K562 (cell line): ENCODE data around the gene DNASE2B. TPM values are rescaled to one million over a fixed set of nuclear protein-coding genes. Genes with fewer than 3 reads are reported as not detected.

Experiments
- CC2D1A ChIP-seq: fragments of 450-650 bp; IDR thresholded peaks from 2 replicates; pipeline ENCODE4 v1.6.1; 2017; ENCODE audit warnings: mild to moderate bottlenecking
- CTBP1 ChIP-seq: fragments of 450-650 bp; IDR thresholded peaks from 2 replicates; pipeline ENCODE4 v1.6.1; 2016; ENCODE audit warnings: borderline replicate concordance
- DMBX1 ChIP-seq: fragments of 250-450 bp; sonication (Bioruptor Pico); IDR thresholded peaks from 2 replicates; pipeline ENCODE4 v1.8.0; 2022; ENCODE audit warnings: inconsistent platforms, mild to moderate bottlenecking, moderate library complexity, borderline replicate concordance
- ETV6 ChIP-seq, 3 experiments: fragments of 150-350 bp in 1 of 3; sonication (generic) in 1 of 3; formaldehyde crosslinking in 1 of 3; IDR thresholded peaks; 2 replicates each; pipeline versions ENCODE4 v1.6.1 to v1.8.0; 2014 to 2022; ENCODE audit warnings: borderline replicate concordance in 2 of 3, low read depth in 2 of 3, antibody characterized with exemption in 1 of 3, low read length in 1 of 3, mild to moderate bottlenecking in 1 of 3, missing genetic modification reagents in 1 of 3
- FOSL1 ChIP-seq: fragments of 200-800 bp; sonication (Bioruptor generic); conservative IDR thresholded peaks from 2 replicates; pipeline ENCODE4 v1.6.1; 2016; ENCODE audit warnings: missing genetic modification characterization, missing compliant biosample characterization
- GABPB2 ChIP-seq: fragments of 250-450 bp; sonication (Bioruptor Pico); conservative IDR thresholded peaks from 2 replicates; pipeline ENCODE4 v1.5.1; 2021; ENCODE audit warnings: mild to moderate bottlenecking
- MAZ ChIP-seq, 2 experiments: fragments of 450-650 bp in 1 of 2; sonication (generic) in 1 of 2; formaldehyde crosslinking; IDR thresholded peaks in 1 of 2; conservative IDR thresholded peaks in 1 of 2; 2 replicates each; pipeline versions ENCODE4 v1.4.0 to v1.5.0; 2020; ENCODE audit warnings: mild to moderate bottlenecking in 1 of 2, missing genetic modification reagents in 1 of 2
- MCM3 ChIP-seq: fragments of 450-650 bp; IDR thresholded peaks from 2 replicates; pipeline ENCODE4 v1.6.1; 2016
- MTA1 ChIP-seq: fragments of 450-650 bp; IDR thresholded peaks from 2 replicates; pipeline ENCODE4 v1.6.1; 2017; ENCODE audit warnings: borderline replicate concordance
- NEUROD1 ChIP-seq: fragments of 150-350 bp; IDR thresholded peaks from 2 replicates; pipeline ENCODE4 v1.6.1; 2014; ENCODE audit warnings: borderline replicate concordance, low read length, low read depth; ENCODE audit not compliant: partially characterized antibody
- NR1H2 ChIP-seq: sonication (generic); formaldehyde crosslinking; IDR thresholded peaks from 2 replicates; pipeline ENCODE4 v1.4.0; 2020; ENCODE audit warnings: mild to moderate bottlenecking, missing genetic modification reagents
- NR3C1 ChIP-seq: sonication (generic); formaldehyde crosslinking; IDR thresholded peaks from 2 replicates; pipeline ENCODE4 v1.8.1; 2022; ENCODE audit warnings: missing genetic modification reagents
- POLR2H ChIP-seq: IDR thresholded peaks from 2 replicates; pipeline ENCODE4 v1.6.1; 2016; ENCODE audit warnings: missing genetic modification characterization, low read depth, mild to moderate bottlenecking, control low read depth, missing compliant biosample characterization, moderate library complexity
- SLC30A9 ChIP-seq: fragments of 250-450 bp; sonication (Bioruptor Pico); IDR thresholded peaks from 2 replicates; pipeline ENCODE4 v1.8.0; 2022; ENCODE audit warnings: mild to moderate bottlenecking, moderate library complexity
- SMAD3 ChIP-seq: fragments of 450-650 bp; formaldehyde crosslinking; conservative IDR thresholded peaks from 2 replicates; pipeline ENCODE4 v1.4.0; 2020; ENCODE audit warnings: mild to moderate bottlenecking
- TAF1 ChIP-seq: IDR thresholded peaks from 2 replicates; pipeline ENCODE4 v1.6.1; 2011; ENCODE audit warnings: mild to moderate bottlenecking, low read length, moderate library complexity; ENCODE audit not compliant: insufficient read depth, control insufficient read depth, severe bottlenecking; ENCODE audit errors: extremely low read depth
- WHSC1 ChIP-seq: IDR thresholded peaks from one replicate; pipeline ENCODE4 v1.6.1; 2012; ENCODE audit warnings: low read length, control low read depth, inconsistent platforms
- ZNF212 ChIP-seq: fragments of 450-650 bp; formaldehyde crosslinking; IDR thresholded peaks from 2 replicates; pipeline ENCODE4 v1.4.0; 2020; ENCODE audit warnings: mild to moderate bottlenecking
- ZNF324 ChIP-seq: fragments of 250-450 bp; sonication (Bioruptor Pico); IDR thresholded peaks from 2 replicates; pipeline ENCODE4 v1.4.0; 2020; ENCODE audit warnings: mild to moderate bottlenecking
- ZNF551 ChIP-seq: fragments of 250-450 bp; sonication (Bioruptor Pico); IDR thresholded peaks from 2 replicates; pipeline ENCODE4 v1.5.0; 2021; ENCODE audit warnings: mild to moderate bottlenecking, moderate library complexity
- ZNF561 ChIP-seq: fragments of 450-650 bp; formaldehyde crosslinking; conservative IDR thresholded peaks from 2 replicates; pipeline ENCODE4 v1.4.0; 2020; ENCODE audit warnings: mild to moderate bottlenecking, moderate library complexity
- polyA plus RNA-seq, 8 experiments: library from polyadenylated mRNA; depleted of rRNA in 4 of 8; stranded (reverse) in 5 of 8; unstranded in 3 of 8; fragments of >200 nt; fragmentation: Nextera tagmentation in 2 of 8; fragmentation: Illumina TruSeq in 1 of 8; extraction: Ambion mirVana in 2 of 8; extraction: Trizol in 1 of 8; gene quantifications; 2 replicates each; pipeline versions ENCODE4 v1.2.1 to v1.2.3, GENCODE V29; 2011 to 2014; ENCODE audit warnings: inconsistent platforms in 1 of 8, missing spikeins in 1 of 8
- total RNA-seq, 7 experiments: library from RNA; depleted of rRNA in 6 of 7; stranded (reverse); fragments of >200 nt in 6 of 7; fragmentation: Illumina TruSeq in 2 of 7; extraction: Trizol in 2 of 7; gene quantifications; 2 replicates each; pipeline versions ENCODE4 v1.2.1 to v1.2.3, GENCODE V29; 2011 to 2021; ENCODE audit warnings: low replicate concordance in 1 of 7
- TF ChIP-seq, protein P1 (sequence below): fragments of 450-650 bp; IDR thresholded peaks from 2 replicates; pipeline ENCODE4 v1.6.1; 2017; ENCODE audit warnings: antibody characterized with exemption, mild to moderate bottlenecking
- TF ChIP-seq, protein P2 (sequence below): IDR thresholded peaks from 3 replicates; pipeline ENCODE4 v1.6.1; 2011; ENCODE audit warnings: borderline replicate concordance, mild to moderate bottlenecking; ENCODE audit not compliant: insufficient read length, insufficient read depth

Gene DNASE2B
- total and polyA plus RNA-seq, 9 of the 15 experiments (the other 6 are each of a cell fraction or from before 2014, with no cell fraction given) = not detected

DNA sequence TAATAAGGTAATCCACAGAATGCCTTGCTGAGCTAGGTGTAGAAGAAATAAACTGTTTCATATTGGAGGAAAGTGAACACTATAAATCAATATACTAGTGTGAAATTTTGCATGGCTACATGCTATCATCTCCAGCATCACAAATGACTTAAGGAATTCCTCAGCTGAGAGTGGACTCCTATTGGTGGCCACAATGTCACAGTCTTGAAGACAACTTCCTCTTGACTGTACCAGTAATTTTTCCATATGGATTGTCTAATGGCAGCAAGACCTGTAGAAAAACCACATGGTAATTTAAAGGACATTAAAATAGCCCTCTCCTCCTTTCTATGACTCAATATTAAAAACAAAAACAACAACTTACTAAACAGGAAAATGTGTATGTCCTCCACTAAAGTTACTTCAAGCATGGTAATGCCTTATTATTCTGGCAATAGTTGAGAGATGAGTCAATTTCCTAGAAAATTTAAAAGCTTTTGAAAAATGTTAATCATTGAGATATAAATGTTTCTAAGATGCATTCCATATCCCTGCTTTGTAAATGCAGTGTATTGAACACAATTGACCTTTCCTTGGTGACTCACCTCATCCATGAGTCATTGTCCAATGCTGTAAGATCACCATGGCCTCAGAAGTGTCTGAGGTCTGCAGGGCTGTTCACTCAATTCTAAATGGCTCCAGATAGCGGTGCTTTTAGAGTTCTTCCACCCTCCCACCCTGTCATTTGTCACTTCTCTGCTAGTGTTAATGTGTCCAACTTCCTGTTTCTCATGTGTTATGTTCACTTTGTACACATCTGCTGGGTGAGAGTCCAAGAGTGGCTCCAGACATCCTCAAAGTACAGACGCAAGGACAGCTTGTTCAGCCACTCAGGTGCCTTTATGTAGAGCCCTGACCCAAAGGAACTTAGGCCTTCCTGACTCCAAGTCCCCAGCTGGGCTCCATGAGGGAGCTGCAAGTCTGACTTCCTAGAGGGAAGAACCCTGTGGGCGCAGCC lies 32.8 kb upstream of the DNASE2B start (continued):
- TF ChIP-seq, protein P1, sequence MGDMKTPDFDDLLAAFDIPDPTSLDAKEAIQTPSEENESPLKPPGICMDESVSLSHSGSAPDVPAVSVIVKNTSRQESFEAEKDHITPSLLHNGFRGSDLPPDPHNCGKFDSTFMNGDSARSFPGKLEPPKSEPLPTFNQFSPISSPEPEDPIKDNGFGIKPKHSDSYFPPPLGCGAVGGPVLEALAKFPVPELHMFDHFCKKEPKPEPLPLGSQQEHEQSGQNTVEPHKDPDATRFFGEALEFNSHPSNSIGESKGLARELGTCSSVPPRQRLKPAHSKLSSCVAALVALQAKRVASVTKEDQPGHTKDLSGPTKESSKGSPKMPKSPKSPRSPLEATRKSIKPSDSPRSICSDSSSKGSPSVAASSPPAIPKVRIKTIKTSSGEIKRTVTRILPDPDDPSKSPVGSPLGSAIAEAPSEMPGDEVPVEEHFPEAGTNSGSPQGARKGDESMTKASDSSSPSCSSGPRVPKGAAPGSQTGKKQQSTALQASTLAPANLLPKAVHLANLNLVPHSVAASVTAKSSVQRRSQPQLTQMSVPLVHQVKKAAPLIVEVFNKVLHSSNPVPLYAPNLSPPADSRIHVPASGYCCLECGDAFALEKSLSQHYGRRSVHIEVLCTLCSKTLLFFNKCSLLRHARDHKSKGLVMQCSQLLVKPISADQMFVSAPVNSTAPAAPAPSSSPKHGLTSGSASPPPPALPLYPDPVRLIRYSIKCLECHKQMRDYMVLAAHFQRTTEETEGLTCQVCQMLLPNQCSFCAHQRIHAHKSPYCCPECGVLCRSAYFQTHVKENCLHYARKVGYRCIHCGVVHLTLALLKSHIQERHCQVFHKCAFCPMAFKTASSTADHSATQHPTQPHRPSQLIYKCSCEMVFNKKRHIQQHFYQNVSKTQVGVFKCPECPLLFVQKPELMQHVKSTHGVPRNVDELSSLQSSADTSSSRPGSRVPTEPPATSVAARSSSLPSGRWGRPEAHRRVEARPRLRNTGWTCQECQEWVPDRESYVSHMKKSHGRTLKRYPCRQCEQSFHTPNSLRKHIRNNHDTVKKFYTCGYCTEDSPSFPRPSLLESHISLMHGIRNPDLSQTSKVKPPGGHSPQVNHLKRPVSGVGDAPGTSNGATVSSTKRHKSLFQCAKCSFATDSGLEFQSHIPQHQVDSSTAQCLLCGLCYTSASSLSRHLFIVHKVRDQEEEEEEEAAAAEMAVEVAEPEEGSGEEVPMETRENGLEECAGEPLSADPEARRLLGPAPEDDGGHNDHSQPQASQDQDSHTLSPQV = 0 out of 2 replicates have a peak, but pooled peaks have one; percentile 31
- TF ChIP-seq SLC30A9 (CRISPR knock-in tag) (no peak), CTBP1 (no peak), TAF1 (no peak), NEUROD1 (no peak), GABPB2 (CRISPR knock-in tag) (no peak), MCM3 (no peak), SMAD3 (no peak), DMBX1 (no peak), FOSL1 (tag) (peak; percentile 99), NR1H2 (CRISPR knock-in tag) (no peak), ZNF324 (CRISPR knock-in tag) (no peak), MTA1 (no peak), NR3C1 (CRISPR knock-in tag) (no peak), POLR2H (no peak), ZNF551 (CRISPR knock-in tag) (no peak), ETV6 (IDR thresholded peaks at IDR 0.05; ENCODE audit: borderline replicate concordance in 1 of 2, low read depth in 2 of 2, low read length in 1 of 2) (no peak), ETV6 (CRISPR knock-in tag; IDR thresholded peaks at IDR 0.05; ENCODE audit: borderline replicate concordance) (no peak), ZNF561 (no peak), WHSC1 (no peak), CC2D1A (no peak), MAZ (CRISPR knock-in tag; conservative IDR thresholded peaks at IDR 0.05 in 1 of 2, IDR thresholded peaks at IDR 0.05 in 1 of 2) (0 out of 4 replicates have a peak, but pooled peaks of 1 of the 2 experiments have one; percentile 38), ZNF212 (no peak)
- TF ChIP-seq, protein P2, sequence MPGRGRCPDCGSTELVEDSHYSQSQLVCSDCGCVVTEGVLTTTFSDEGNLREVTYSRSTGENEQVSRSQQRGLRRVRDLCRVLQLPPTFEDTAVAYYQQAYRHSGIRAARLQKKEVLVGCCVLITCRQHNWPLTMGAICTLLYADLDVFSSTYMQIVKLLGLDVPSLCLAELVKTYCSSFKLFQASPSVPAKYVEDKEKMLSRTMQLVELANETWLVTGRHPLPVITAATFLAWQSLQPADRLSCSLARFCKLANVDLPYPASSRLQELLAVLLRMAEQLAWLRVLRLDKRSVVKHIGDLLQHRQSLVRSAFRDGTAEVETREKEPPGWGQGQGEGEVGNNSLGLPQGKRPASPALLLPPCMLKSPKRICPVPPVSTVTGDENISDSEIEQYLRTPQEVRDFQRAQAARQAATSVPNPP = no peak
